GM21515 (cell line): ENCODE data around the gene WNK2.

Experiments
- ATAC-seq: cut with Tn5 transposase; IDR thresholded peaks from one replicate; pipeline ENCODE4 v1.9.1; 2021; ENCODE audit not compliant: unreplicated experiment

The WNK2 gene

DNA sequence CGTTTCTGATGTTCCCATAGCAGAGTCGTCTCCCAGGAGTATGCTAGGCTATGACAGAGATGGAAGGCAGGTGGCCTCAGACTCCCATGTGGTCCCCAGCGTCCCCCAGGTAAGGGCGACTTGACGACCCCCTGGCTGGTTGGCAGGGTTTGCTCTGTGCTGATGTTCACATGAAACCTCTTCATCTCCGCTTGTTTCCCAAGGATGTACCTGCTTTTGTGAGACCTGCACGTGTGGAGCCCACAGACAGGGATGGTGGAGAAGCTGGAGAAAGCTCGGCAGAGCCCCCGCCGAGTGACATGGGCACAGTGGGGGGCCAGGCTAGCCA, 108.3 kb downstream of the WNK2 start:
- ATAC-seq, result no peak

DNA sequence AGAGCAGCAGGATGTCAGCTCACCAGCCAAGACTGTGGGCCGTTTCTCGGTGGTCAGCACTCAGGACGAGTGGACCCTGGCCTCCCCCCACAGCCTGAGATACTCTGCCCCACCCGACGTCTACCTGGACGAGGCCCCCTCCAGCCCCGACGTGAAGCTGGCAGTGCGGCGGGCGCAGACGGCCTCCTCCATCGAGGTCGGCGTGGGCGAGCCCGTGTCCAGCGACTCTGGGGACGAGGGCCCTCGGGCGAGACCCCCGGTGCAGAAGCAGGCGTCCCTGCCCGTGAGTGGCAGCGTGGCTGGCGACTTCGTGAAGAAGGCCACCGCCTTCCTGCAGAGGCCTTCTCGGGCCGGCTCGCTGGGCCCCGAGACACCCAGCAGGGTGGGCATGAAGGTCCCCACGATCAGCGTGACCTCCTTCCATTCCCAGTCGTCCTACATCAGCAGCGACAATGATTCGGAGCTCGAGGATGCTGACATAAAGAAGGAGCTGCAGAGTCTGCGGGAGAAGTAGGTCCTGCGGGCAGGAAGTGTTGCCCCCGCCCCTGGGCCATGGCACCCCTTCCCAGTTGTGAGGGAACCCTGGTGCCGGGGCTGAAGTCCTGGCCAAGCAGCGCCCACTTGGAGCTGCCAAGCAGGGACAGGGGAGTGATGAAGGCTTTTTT, 108.9 kb downstream of the WNK2 start:
- ATAC-seq, result no peak

DNA sequence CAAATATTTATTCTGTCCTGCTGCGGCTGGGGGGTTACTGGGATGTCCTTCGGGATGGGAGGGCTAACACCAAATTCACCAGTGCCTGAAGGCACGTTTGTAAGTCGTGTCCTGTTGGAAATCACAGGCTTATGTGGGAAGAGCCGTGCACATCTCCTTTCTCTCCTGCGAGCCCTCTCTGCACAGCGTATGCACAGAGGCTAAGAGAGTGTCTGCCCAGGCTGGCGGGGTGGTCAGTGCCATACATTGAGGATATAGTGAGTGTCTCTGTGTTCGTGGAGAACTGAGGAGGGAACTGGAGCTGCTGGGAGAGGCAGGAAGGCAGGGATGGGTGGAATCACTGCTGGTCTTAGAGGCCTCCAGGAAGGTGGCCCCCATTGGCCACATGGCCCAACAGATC, 110.1 kb downstream of the WNK2 start:
- ATAC-seq, result no peak

DNA sequence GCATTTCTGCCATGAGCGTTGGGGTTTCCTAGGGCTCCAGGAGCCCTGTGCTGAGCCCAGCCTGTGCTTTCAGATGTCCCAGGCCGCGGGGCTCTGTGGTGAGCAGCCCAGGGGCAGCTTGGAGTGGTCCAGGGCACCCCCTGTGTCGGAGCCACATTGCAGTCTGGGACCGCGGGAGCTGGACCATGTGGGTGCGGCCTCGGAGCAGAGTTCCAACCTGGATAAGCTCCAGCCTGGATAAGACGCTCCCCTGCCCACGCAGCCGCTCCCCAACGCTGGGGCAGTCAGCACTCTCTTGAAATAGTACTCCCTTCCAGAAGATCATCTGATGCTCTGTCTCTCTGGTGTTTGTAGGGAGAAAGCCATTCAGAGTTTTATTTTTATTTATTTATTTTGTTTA, 111.1 kb downstream of the WNK2 start:
- no peak for ATAC-seq

DNA sequence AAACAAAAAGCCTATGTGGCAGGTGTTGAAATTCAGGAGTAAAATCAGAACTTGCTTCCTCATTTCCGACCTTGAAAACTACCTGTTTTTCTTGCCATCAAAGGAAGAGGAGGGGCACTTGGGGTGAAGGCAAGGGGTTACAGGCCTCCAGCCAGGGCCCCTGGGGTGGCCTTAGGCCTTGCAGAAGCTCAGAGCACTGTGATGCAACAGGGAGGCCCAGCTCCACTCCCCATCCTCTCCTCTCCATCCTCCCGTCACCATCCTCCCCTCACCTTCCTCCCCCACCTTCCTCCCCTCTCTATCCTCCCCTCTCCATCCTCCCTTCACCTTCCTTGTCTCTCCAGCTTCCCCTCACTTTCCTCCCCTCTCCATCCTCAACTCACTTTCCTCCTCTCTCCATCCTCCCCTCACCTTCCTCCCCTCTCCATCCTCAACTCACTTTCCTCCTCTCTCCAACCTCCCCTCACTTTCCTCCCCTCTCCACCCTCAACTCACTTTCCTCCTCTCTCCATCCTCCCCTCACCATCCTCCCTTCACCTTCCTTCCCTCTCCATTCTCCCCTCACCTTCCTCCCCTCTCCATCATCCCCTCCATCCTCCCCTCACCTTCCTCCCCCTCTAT, 111.6 kb downstream of the WNK2 start:
- ATAC-seq, result no peak

DNA sequence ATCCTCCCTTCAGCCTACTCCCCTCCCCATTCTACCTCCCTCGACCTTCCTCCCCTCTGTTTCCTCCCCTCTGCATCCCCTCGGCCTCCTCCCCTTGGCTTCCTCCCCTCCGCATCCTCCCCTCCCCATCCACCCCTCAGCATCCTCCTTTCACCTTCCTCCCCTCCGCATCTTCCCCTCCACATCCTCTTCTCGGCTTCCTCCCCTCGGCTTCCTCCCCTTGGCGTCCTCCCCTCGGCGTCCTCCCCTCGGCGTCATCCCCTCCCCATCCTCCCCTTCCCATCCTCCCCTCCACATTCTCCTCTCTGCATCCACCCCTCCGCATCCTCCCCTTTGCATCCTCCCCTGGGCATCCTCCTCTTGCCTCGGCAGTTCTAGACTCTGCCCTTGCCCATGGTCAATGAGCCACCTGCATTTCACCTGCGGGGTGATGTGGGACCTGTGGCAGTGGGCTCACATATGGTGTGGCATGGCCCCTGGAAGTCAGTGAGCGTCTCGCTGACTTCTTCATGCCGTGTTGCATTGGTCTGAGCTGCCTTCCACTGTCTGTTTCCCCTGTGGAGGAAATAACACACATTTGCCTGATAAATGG, 113.0 kb downstream of the WNK2 start:
- no peak for ATAC-seq

DNA sequence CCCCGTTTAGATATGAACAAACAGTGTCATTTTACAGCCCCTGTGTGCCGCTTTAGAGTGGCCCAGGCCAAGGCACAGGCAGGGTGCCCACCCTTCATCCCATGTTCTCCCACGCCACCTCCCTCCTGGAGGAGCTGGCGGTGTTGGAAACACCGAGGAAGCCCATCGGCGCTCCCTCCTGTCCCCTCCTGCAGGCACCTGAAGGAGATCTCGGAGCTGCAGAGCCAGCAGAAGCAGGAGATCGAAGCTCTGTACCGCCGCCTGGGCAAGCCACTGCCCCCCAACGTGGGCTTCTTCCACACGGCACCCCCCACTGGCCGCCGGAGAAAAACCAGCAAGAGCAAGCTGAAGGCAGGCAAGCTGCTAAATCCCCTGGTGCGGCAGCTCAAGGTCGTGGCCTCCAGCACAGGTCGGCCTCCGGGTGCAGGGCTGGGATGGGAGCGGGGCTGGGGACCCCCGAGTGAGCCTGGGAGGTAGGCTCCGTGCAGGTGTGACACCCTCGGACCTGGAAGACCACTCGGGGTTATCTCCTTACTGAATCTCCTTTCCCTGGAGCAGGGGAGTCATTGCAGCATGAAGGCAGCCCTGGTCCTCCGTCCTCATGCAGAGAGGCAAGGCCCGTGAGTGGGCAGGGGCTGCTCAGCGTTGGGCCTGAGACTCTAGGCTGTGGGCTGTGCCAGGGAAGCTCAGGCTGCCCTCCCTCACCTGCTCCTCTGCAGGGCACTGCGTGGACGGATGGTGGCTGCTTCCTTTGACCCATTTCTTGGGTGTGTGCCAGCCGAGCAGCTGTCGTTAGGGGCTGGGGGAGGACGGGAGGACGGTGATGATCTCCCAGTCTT, 113.9 kb downstream of the WNK2 start:
- no peak for ATAC-seq

DNA sequence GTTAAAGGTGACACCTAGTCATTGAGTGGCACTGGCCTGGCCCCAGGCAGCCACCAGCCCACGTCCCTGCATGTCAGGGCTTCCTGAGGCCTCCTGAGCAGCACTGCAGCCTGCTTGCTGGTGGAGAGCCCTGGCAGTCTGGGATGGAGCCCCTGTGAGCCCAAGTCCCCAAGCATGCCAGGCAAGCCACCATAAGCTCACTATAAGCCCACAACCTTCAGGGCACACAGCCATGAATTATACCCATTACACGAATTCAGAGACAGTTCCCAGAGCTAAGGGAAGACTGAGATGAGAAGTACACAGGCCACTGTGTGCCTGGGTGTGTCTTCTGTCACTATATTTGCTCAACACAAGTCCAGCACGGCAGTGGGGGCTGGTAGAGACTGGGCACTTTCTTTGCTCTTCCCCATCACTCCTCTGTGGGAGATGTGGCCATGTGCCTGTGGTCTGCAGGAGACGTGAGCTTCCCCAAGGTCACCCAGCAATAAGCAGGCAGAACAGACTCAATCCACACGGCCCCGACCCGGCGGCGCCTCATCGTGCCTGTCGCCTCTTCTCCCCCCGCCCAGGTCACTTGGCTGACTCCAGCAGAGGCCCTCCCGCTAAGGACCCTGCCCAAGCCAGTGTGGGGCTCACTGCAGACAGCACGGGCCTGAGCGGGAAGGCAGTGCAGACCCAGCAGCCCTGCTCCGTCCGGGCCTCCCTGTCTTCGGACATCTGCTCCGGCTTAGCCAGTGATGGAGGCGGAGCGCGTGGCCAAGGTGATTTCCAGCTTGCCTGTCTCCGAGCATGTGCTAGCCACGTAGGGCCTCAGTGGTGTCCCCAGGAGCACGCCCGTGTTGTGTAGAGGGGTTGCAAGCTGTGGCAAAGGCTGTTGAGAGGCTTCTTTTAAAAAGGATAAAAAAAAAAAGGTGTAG, 114.8 kb downstream of the WNK2 start:
- ATAC-seq, result no peak

DNA sequence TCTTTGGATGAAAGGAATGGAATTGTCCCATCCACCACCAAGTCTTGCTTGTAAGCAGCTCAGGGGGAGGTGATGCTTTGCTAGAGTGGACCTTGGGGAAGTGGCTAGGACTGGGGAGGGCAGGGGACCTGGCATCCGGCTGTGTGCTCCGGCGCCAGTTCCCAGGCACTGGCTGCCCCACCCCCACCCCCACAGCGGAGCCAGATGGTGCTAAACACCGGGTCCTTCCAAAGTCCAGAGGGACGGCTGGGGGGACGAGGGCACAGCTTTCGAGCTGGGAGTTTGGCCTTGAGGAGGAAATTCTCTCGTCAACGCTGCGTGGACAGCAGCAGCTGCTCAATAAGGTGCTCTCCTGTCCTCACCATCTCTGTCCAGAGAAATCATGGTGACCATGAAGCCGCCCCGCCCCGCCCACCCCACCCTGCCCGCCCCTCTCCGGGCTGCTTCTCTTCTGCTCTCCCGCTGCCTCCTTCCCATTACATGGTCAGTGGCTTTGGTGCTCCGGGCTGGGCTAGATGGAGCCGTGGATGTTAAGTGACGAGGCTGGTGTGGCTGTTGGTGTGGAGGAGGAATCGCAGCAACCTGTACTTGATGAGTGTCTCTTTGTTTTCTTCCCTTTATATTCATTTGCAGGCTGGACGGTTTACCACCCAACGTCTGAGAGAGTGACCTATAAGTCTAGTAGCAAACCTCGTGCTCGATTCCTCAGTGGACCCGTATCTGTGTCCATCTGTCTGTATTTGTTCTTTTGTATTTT, 115.7 kb downstream of the WNK2 start:
- ATAC-seq, result no peak

DNA sequence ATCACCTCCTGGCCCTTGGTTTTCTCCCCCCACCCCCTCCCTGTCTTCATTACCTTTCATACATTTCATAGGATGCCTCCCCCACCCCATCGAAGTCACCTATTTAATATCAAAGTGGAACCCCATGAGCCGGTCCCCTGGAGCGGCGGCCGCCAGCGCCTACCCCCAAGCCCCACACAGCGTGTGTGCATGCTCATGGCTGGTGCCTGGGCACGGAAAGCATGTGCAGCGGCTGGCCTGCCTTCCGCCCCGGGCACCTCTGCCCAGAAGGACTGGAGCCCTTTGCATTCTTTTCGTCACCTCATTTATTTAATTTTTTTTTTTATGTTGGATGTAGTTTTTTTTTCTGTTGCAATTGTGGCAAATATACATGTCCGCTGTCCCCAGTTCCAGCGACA, 116.2 kb downstream of the WNK2 start:
- no peak for ATAC-seq

DNA sequence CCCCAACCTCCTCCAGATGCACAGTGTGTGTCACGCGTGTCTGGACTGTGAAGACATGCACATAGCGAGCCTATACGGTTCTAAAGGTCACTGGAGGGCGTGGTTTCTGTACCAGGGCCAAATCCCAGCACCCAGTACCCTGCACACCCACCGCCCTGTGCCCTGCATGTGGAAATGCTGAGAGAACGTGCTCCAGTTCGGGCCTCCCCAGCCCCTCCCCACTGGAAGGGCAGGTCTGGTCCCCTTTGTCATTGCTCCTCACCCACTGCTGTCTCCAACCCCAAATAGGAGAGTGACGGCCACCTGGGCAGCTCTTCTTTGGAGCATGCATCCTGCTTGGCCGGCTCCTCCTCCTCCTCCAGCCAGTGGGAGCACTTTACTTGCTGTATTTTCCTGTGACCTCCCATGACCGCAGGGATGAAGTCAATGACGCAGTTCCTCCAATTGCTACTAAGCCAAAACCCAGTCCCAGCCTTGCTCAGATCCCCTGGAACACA, 116.7 kb downstream of the WNK2 start:
- no peak for ATAC-seq

DNA sequence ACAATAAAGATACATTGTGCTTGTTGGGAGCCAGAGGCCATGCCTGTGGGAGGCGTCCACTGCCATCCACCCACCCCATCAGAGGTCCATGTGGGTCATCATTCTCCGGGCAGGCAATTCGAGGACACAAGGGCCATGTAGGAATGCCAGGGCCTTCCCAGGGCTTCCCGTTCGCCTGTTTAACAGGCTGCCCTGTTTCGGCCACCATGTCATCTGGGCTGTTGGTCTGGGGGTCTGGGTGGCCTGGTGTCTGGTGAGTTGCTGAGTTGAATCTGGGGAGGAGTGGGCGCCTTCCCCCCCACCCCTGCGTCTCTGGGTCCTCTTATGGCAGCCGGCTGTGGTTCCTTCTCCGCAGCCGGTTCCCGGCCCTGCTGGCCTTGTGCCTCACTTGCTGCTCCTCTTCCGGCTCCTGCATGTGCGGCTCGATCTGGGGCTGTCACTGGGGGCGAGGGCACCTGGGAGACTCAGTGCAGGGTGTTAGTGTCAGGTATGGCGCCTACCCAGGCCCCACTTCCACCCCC, 117.4 kb downstream of the WNK2 start:
- ATAC-seq, result no peak

DNA sequence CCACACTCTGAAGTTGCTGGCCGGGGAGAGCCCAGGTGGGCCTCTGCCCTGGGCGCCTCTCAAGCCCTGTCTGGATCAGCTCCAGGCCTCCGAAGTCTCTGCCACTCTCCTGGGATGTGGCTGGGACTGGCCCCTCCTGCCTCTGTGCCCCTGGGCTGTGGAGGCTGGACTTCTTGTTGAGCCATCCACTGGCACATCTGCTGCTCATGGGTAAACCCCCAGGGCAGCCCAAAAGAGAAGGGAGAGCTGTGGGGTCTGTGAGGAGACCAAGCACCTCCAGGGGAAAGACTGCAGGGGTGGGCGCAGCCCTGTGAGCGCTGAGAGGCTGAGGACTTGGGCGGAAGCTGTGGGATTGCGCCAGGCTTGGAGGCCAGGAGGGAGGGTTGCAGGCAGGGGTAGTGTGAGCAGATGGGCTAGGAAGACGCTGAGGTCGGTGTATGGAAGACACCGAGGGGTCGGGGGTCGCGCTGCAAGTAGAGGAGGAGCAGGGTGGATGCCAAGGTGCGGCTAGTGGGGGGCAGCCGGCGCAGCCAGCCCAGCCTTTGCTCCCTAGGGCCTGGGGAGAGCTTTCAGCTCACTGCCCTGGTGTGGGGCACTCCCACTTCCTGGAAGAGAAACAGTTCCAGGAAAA, 118.1 kb downstream of the WNK2 start:
- no peak for ATAC-seq

DNA sequence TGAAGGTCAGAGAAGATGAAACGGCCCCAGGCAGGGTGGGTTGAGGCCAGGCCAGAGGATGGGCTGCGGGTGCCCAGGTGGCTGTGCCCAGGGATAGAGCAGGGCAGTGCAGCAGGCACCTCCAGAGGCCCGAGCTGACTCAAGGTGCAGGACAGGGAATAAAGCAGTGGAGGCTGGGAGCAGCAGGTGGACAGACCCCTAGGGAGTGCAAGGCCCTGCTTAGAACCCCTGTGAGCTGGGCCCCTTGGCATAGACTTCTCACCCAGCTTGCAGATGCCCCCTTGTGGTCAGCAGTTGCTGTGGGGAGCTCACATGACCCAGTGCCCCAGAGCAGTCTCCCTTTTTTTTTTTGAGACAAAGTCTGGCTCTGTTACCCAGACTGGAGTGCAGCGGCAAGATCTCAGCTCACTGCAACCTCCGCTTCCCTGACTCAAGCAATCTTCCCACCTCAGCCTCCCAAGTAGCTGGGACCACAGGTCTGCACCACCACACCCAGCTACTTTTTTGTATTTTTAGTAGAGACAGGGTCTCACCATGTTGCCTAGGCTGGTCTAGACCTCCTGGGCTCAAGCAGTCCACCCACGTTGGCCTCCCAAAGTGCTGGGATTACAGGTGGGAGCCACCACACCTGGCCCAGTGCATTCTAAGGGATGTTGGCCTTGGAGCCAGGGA, 118.8 kb downstream of the WNK2 start:
- no peak for ATAC-seq

DNA sequence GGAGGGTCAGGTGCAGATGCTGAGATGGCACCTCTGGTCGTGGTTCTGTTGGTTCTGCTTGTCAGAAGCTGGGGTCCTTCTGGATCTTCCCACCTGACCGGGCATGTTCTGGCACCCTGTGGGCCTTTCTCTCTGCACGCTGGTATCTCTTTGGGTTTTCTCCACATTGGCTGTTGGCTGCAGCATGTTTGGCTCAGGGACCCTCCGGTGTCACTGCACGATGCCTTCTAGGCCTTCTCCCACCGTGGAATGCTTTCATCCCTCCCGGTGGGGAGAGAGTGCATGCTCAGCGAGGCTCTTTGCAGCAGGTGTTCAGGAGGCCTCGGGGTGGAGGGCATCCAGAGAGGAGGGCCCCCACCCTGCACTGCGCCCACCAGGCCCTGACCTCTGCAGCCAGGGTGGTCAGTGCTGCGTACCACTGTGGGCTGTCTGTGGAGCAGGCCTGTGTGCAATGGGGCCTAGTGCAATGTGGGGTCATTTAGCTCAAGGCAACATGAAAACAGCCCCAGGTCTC, 119.4 kb downstream of the WNK2 start:
- ATAC-seq, result no peak

DNA sequence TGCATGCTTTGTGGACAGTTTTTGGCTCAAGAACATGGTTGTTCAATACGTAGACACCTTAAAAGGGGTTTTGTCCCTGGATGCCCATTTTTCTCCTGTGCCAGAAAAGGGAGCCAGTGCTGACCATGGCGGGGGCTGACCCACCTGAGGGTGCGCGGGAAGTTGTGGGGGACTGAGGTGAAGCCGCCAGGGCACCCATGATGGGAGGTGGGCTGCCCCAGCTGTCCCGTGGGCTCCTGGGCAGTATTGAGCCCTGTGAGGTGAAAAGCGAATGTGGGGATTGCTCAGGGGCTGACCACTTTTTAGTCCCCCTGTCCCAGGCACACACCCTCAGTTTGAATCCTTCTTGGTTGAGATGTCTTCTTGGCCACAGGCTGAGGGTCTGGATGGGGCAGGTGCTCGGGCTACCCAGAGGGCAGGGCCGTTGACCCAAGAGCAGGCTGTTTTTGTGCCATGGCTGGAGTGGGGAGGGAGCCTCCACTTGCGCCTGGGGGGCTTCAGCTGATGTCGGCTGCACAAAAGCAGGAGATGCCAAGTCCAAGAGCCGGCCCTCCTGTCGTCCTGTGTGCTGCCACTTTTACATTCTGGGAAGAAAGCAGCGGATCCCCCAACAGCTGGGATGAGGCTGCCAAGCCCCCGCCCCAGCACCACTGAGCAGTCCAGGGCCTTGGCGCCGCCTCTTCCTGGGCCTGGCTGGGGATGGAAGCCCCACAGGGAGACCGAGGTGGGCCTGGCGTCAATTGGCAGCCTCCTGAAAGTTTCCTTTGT, 120.1 kb downstream of the WNK2 start:
- no peak for ATAC-seq

DNA sequence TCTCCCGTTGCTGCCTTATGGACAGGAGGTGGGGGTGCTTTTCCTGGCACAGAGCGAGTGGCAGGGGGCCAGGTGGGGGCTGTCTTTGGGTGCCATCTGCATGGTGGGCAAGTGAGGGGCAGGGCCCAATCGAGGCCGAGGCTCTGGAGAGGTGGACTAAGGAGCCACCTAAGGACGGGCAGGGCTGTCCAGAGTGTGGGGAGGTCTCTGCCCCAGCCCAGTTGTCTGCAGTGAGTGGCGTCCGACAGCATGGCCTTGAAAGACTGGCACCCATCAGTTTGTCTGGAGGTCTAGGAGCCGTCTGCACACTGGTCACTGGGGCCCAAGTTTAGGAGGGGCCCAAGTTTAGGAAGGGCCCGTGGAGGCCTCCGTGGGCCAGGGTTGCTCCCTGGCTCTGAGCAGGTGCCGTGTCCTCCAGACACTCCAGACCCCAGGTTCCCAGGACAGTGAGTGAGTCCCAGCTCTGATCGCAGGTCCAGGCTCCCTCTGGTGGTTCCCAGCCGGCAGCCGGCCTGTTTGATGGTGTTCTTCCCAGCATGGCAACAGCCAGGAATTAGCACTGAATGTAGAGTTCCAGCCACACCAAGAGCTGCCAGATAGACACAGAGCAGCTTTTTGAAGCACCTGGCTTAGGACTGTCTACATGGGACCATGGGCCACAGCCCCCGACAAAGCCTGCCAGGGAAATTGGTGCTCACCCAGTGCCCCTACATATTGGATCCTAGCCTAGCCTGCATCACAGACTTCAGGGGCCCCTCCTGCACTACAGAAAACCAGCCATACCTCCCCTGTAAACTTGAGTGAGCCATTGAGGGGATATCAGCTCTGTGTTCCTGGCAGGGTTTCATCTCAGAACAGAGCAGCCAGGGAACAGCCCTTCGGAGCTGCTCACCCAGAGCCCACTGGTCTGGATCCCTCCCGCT, 120.9 kb downstream of the WNK2 start:
- no peak for ATAC-seq
